GM15510 (cell line): ENCODE measurements around the gene DNAH14.

Experiments
- POLR2A ChIP-seq: IDR thresholded peaks from 3 replicates; pipeline ENCODE4 v1.6.1; 2011; ENCODE audit warnings: borderline replicate concordance; ENCODE audit not compliant: insufficient read length; ENCODE audit errors: extremely low read depth

DNAH14 gene

GRCh38 chr1:225440380-225441221, 511.1 kb downstream of the DNAH14 start:
- no peak for TF ChIP-seq POLR2A

- no peak for TF ChIP-seq POLR2A
These were observed 512.0 kb downstream of the DNAH14 start for GRCh38 chr1:225441314-225442122.

GRCh38 chr1:225442123-225442505, 512.6 kb downstream of the DNAH14 start:
- TF ChIP-seq POLR2A: no peak

- no peak for TF ChIP-seq POLR2A
These were observed 516.4 kb downstream of the DNAH14 start for GRCh38 chr1:225445639-225446594.

- no peak for TF ChIP-seq POLR2A
These were observed 517.1 kb downstream of the DNAH14 start for GRCh38 chr1:225446595-225446960.

GRCh38 chr1:225446981-225447615, 517.6 kb downstream of the DNAH14 start:
- no peak for TF ChIP-seq POLR2A

GRCh38 chr1:225447650-225448089, 518.2 kb downstream of the DNAH14 start:
- no peak for TF ChIP-seq POLR2A

GRCh38 chr1:225448146-225448805, 518.8 kb downstream of the DNAH14 start:
- TF ChIP-seq POLR2A: no peak
